Measurements from ENCODE around the gene RBM47.
A peak's percentile ranks its signal among the peaks of the same experiment; 100 is the strongest.

Gene RBM47

DNA sequence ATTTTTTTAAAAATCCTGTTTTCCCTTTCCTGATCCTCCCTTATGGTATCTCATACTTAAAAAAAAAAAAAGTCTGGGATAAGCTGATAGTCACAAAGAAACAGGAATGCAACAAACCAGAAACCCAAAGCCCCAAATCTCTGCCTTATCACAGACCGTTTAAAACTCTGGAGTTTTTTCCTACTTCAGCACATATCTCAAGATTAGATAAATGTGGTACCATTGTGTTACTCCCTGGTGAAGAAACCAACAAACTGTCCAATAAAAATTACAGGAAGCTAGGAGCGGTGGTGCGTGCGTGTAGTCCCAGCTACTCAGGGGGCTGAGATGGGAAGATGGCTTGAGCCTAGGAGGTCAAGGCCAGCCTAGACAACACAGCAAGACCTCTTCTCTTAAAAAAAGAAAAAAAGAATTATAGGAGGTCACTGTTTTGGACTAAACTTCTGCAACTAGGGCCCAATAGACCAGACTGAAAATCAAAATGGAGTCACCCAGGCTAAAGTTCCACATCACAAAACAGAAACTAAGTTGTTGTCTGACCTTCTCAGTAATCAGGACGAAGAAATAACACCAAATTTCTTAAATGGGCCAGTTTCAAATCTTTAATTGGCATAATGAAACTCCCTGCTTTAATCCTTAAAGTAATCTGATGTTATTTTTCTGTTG lies 51.9 kb downstream of the RBM47 start:
- no peak overlapping the region for H3K4me3 ChIP-seq (ENCODE audit: low read depth, low read length)
- no peak for DNase-seq (ENCODE audit: low read depth)
- no peak for TF ChIP-seq CTCF (IDR thresholded peaks at IDR 0.05; ENCODE audit: low read depth, low read length, missing control alignments)

- peak overlapping the region; percentile 26; the same call in 1 of the 2 replicates for H3K4me3 ChIP-seq (ENCODE audit: low read depth, low read length)
- no peak for TF ChIP-seq CTCF (IDR thresholded peaks at IDR 0.05; ENCODE audit: low read depth, low read length, missing control alignments)
- peak; percentile 71 for DNase-seq (ENCODE audit: low read depth)
Observed at GRCh38 chr4:40576651-40577480, 52.8 kb downstream of the RBM47 start.

DNA sequence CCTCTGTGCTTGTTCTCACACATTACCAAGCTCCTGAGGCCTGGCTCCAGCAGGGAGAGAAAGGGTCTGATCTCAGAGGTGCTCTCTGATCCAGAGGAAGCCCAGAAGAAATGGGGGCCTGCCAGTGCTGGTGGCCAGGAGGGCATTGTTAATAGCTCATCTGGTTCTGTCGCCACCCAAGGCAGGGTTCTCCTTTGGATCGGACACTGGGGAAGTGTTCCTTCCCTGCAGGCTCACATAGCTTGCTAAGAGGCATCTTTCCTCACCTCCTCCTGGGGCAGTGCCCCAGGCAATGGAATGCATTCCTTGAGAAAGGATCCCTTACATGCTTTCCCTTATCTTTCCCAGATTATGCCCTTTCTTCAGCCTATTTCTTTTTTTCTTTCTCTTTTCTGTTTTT lies 53.8 kb downstream of the RBM47 start:
- no peak overlapping the region for H3K4me3 ChIP-seq (ENCODE audit: low read depth, low read length)
- TF ChIP-seq CTCF (IDR thresholded peaks at IDR 0.05; ENCODE audit: low read depth, low read length, missing control alignments), result no peak
- DNase-seq (ENCODE audit: low read depth), result no peak

DNA sequence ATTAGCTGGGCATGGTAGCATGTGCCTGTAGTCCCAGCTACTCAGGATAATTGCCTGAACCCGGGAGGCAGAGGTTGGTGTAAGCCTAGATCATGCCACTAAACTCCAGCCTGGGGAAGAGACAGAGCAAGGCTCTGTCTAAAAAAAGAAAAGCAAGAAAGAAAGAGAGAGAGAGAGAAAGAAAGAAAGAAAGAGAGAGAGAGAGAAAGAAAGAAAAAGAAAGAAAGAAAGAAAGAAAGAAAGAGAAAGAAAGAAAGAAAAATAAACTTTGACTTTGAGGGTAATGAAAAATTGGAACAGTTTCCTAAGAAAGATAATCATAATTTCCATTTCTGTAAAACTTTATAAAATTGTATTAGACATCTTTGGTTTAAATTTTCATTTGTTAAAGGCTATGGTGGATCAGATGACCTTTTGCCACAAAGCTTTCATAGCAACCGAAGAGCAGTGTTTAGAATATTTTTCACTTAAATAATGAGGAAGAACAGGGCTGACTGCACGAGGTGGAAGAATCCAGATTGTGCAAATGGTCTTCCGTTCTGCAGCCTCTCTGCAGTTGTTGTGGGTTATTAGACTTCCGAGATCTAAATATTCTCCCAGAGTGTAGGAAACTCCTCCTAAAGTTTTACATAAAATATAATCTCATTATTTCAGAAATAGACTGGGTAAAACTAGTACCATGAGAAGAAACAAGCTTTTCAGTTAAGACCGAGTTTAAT lies 55.9 kb downstream of the RBM47 start:
- no peak for TF ChIP-seq CTCF (IDR thresholded peaks at IDR 0.05; ENCODE audit: low read depth, low read length, missing control alignments)
- no peak overlapping the region; the same call in 1 of the 2 replicates for H3K4me3 ChIP-seq (ENCODE audit: low read depth, low read length)
- no peak for DNase-seq (ENCODE audit: low read depth)

- DNase-seq (ENCODE audit: low read depth), result no peak
- no peak for TF ChIP-seq CTCF (IDR thresholded peaks at IDR 0.05; ENCODE audit: low read depth, low read length, missing control alignments)
- H3K4me3 ChIP-seq (ENCODE audit: low read depth, low read length), result no peak overlapping the region
Observed at GRCh38 chr4:40572692-40573310, 56.9 kb downstream of the RBM47 start.

DNA sequence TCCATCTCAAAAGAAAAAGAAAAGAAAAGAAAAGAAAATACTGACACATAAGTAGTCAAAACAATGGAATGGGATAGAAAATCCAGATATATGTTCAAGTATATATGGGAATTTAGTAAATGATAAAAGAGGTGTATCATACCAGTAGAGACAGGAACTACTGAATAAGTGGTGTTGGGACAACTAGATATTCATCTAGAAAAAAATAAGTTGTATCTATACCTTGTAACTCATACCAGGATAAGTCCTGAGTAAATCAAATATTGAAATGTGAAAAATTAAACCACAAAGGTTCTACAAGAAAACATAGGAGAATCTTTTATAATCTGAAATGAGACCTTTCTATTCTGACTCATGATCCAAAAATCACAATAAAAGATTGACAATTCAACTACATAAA lies 58.5 kb downstream of the RBM47 start:
- TF ChIP-seq CTCF (IDR thresholded peaks at IDR 0.05; ENCODE audit: low read depth, low read length, missing control alignments), result no peak
- no peak for DNase-seq (ENCODE audit: low read depth)
- no peak overlapping the region for H3K4me3 ChIP-seq (ENCODE audit: low read depth, low read length)

Data from GM12864 (cell line).